SK-N-MC (cell line): ENCODE measurements around the gene SEPTIN7.
A peak's percentile ranks its signal among the peaks of the same experiment; 100 is the strongest.

Source experiments
- DNase-seq: peaks from one replicate; pipeline ENCODE4 v3.0.0-alpha.2; 2011; ENCODE audit warnings: low read depth, low spot score
- H3K27ac ChIP-seq: fragments of 200-600 bp; sonication (generic); 2 replicates; pipeline ENCODE4 v1.5.1; 2016; ENCODE audit warnings: mixed run types
- H3K36me3 ChIP-seq: fragments of 200-600 bp; sonication (generic); 2 replicates; pipeline ENCODE4 v1.6.1; 2017; ENCODE audit warnings: antibody characterized with exemption, low read length, mixed read lengths; ENCODE audit not compliant: insufficient read depth
- H3K4me3 ChIP-seq: fragments of 200-600 bp; sonication (generic); 2 replicates; pipeline ENCODE4 v1.5.1; 2016
- H3K9ac ChIP-seq: fragments of 200-600 bp; sonication (generic); 2 replicates; pipeline ENCODE4 v1.8.0; 2017; ENCODE audit warnings: mixed run types, mixed read lengths; ENCODE audit not compliant: insufficient read length
- H3K9me3 ChIP-seq: fragments of 200-600 bp; sonication (generic); 2 replicates; pipeline ENCODE4 v1.6.1; 2017; ENCODE audit warnings: low read depth, mild to moderate bottlenecking, antibody characterized with exemption, low read length, moderate library complexity, mixed read lengths
- EZH2 ChIP-seq: fragments of 200-600 bp; sonication (generic); IDR thresholded peaks from one replicate; pipeline ENCODE4 v1.6.1; 2017; ENCODE audit warnings: antibody characterized with exemption
- FOXP2 ChIP-seq: optimal IDR thresholded peaks from 2 replicates; pipeline ENCODE3; 2011; ENCODE audit warnings: mild to moderate bottlenecking, moderate library complexity; ENCODE audit not compliant: insufficient read depth; ENCODE audit errors: extremely low read length, control extremely low read depth
- POLR2AphosphoS5 ChIP-seq: IDR thresholded peaks from 2 replicates; pipeline ENCODE4 v1.6.1; 2012; ENCODE audit warnings: mild to moderate bottlenecking, low read depth, low read length, borderline replicate concordance

SEPTIN7 gene

GRCh38 chr7:35781200-35781701 lies 19.6 kb upstream of the SEPTIN7 start:
- no peak for DNase-seq
- no peaks in the 10 kb centered on the region for H3K9me3 ChIP-seq
- H3K27ac ChIP-seq, result no peak overlapping the region
- no peak for TF ChIP-seq EZH2
- no peak for TF ChIP-seq POLR2AphosphoS5
- TF ChIP-seq FOXP2, result no peak
- H3K36me3 ChIP-seq, result no peaks in the 10 kb centered on the region
- no peak overlapping the region for H3K4me3 ChIP-seq
- H3K9ac ChIP-seq, result no peak overlapping the region

- H3K36me3 ChIP-seq, result no peaks in the 10 kb centered on the region
- DNase-seq, result no peak
- H3K9ac ChIP-seq, result no peak overlapping the region
- no peak overlapping the region for H3K4me3 ChIP-seq
- H3K27ac ChIP-seq, result no peak overlapping the region
- TF ChIP-seq FOXP2, result no peak
- TF ChIP-seq EZH2, result no peak
- no peak for TF ChIP-seq POLR2AphosphoS5
- H3K9me3 ChIP-seq, result no peaks in the 10 kb centered on the region
Observed at GRCh38 chr7:35781767-35782515, 18.9 kb upstream of the SEPTIN7 start.

GRCh38 chr7:35784332-35784731 lies 16.5 kb upstream of the SEPTIN7 start:
- Histone ChIP-seq H3K27ac (no peak overlapping the region), H3K36me3 (no peaks in the 10 kb centered on the region), H3K9ac (no peak overlapping the region), H3K9me3 (no peaks in the 10 kb centered on the region), H3K4me3 (no peak overlapping the region)
- no peak for DNase-seq
- TF ChIP-seq FOXP2 (no peak), EZH2 (no peak), POLR2AphosphoS5 (no peak)

GRCh38 chr7:35785250-35785649 lies 15.6 kb upstream of the SEPTIN7 start:
- no peak overlapping the region for H3K27ac ChIP-seq
- H3K9me3 ChIP-seq, result no peaks in the 10 kb centered on the region
- H3K36me3 ChIP-seq, result no peaks in the 10 kb centered on the region
- H3K4me3 ChIP-seq, result no peak overlapping the region
- no peak for TF ChIP-seq EZH2
- TF ChIP-seq POLR2AphosphoS5, result no peak
- TF ChIP-seq FOXP2, result no peak
- DNase-seq, result no peak
- H3K9ac ChIP-seq, result no peak overlapping the region

- TF ChIP-seq POLR2AphosphoS5 (no peak), FOXP2 (no peak), EZH2 (no peak)
- Histone ChIP-seq H3K4me3 (no peak overlapping the region), H3K36me3 (no peaks in the 10 kb centered on the region), H3K27ac (no peak overlapping the region), H3K9ac (no peak overlapping the region), H3K9me3 (no peaks in the 10 kb centered on the region)
- DNase-seq, result no peak
Observed at GRCh38 chr7:35787925-35788324, 12.9 kb upstream of the SEPTIN7 start.

- H3K9ac ChIP-seq, result no peak overlapping the region
- H3K9me3 ChIP-seq, result no peaks in the 10 kb centered on the region
- TF ChIP-seq EZH2 (no peak), POLR2AphosphoS5 (peak; percentile 72; the same call in 1 of the 2 replicates)
- H3K27ac ChIP-seq, result no peak overlapping the region
- peak; percentile 90 for DNase-seq
- no peak overlapping the region for H3K4me3 ChIP-seq
- H3K36me3 ChIP-seq, result no peaks in the 10 kb centered on the region
Observed at GRCh38 chr7:35792472-35792871, 8.4 kb upstream of the SEPTIN7 start.

- Histone ChIP-seq H3K4me3 (no peak overlapping the region), H3K36me3 (no peaks in the 10 kb centered on the region), H3K27ac (no peak overlapping the region), H3K9ac (no peak overlapping the region), H3K9me3 (no peaks in the 10 kb centered on the region)
- DNase-seq, result no peak
- TF ChIP-seq FOXP2 (no peak), EZH2 (no peak), POLR2AphosphoS5 (no peak)
Observed at GRCh38 chr7:35792873-35793489, 7.9 kb upstream of the SEPTIN7 start.

- no peak overlapping the region for H3K9ac ChIP-seq
- no peak for DNase-seq
- no peaks in the 10 kb centered on the region for H3K36me3 ChIP-seq
- H3K27ac ChIP-seq, result no peak overlapping the region
- TF ChIP-seq FOXP2, result no peak
- no peak for TF ChIP-seq EZH2
- TF ChIP-seq POLR2AphosphoS5, result no peak
- H3K9me3 ChIP-seq, result no peaks in the 10 kb centered on the region
- H3K4me3 ChIP-seq, result no peak overlapping the region
Observed at GRCh38 chr7:35797311-35797710, 3.5 kb upstream of the SEPTIN7 start.
